HL-60/S4 treated with retinoic acid at 250 ng/mL for 4 days and 3 days (cell line): Measurements from ENCODE around the gene GTF2H4.
"Not testable (repeated sequence)": the region's sequence is repeated elsewhere in the genome, so short reads cannot be mapped to it uniquely, and the experiment has no call there.

Experiments used
- in situ Hi-C: fragments of 300-500 bp; cut with MboI; formaldehyde crosslinking; loops from 2 replicates; pipeline ENCODE4 v1.7.0; 2022; ENCODE audit warnings: low sequenced_read_pairs

GTF2H4 gene

DNA sequence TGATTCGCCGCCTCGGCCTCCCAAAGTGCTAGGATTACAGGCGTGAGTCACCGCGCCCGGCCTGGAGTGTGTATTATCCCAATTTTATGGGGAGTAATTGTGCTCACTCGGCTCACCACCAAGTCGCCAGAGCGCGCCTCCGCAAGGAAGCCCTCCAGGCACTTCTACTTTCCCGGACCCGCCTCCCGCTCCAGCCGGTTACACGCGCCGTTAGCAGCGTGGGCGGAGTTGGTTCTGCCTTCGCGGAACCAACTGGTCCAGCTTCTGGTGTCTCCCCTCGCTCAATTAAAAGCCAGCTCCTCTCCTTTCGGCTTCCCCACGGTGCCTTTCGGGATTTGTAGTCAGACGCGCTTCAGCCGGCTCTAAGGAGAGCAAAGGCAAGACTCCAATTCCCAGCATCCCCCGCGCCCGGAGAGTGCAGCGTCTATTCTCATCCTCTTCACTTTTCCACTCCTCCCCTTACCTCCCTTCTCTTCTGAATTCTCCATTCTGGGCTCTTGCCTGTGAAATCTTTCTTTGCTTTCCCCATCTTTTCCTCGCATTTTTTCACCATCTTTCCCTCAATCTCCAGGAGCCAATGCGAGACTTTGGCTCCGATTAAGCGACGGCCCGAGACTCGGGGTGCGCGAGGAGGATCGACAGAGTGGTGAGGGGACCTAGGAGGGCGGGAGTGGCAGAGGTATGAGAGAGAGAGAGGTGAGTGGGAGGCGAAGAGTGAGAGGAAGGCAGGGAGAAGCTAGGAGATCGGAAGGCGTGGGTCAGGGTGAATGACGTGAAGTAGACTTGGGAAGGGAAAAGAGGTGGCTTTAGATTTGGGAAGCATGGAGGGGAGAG, at the start of gene GTF2H4:
TSS of gene GTF2H4 (plus strand) at position 450 of the 834 bp plus-strand sequence.
- in situ Hi-C loops, result loop anchor here (25.0 kb wide), 1 partner anchor 179 kb away; no protein-coding TSS in a partner anchor

GRCh38 chr6:30859726-30860125, 48.3 kb upstream of the GTF2H4 start:
- in situ Hi-C loops, result not testable (repeated sequence)

DNA sequence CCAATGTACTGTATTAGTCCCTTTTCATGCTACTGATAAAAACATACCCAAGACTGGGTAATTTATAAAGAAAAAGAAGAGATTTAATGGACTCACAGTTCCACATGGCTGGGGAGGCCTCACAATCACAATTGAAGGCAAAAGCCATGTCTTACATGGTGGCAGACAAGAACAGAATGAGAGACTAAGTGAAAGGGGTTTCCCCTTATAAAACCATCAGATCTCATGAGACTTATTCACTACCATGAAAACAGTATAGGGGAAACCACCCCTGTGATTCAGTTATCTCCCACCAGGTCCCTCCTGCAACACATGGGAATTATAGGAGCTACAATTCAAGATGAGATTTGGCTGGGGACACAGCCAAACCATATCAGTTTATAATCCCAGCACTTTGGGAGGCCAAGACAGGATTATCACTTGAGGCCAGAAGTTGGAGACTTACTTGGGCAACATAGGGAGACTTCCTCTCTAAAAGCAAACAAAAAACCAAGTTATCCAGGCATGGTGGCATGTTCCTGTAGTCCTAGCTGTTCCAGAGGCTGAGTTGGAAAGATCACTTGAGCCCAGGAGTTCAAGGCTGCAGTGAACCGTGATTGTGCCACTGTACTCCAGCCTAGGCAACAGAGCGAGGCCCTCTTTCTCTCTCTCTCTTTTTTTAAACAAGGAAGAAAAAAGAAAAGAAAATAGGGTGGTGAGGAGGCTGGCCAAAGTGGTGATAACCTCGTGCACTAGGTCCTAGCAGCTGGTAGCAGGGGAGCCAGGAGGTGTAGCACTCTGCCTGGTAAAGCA, 46.6 kb upstream of the GTF2H4 start:
- in situ Hi-C loops, result no loop called here

GRCh38 chr6:30862156-30862875, 45.7 kb upstream of the GTF2H4 start:
- in situ Hi-C loops, result no loop called here

DNA sequence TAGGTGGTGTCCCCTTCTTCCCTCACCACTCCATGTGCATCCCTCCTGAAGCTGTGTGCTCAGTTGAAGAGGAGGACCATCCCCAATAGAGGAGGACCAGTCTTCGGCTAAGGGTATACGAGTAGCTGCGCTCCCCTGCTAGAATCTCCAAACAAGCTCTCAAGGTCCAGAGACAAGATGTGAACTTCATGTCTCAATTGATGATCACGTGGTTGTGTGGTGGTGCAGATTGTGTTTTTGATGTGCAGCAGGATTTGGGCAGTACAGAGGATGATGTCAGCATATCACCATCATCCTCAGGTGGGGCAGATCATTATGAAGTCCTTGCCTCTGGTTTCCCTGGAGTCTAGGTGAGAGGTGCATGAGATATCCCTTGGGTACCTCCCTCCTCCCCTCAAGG, 43.7 kb upstream of the GTF2H4 start:
- in situ Hi-C loops, result no loop called here

DNA sequence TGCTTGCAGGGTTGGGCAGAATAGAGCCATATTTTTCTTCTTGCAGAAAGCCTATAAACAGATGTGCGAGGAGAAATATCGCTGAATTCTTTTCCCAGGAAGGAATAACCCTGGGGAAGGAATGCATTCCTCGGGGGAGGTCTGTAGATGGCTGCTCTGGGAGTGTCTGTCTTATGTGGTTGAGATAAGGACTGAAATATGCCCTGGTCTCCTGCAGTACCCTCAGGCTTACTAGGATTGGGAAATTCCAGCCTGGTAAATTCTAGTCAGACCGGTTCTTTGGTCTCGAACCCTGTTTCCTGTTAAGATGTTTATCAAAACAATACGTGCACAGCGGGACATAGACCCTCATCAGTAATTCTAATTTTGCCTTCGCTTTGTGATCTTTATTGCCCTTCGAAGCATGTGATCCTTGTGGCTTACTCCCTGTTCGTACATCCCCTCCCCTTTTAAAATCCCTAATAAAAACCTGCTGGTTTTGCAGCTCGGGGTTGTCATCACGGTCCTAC, 38.7 kb upstream of the GTF2H4 start:
- in situ Hi-C loops, result not testable (repeated sequence)

DNA sequence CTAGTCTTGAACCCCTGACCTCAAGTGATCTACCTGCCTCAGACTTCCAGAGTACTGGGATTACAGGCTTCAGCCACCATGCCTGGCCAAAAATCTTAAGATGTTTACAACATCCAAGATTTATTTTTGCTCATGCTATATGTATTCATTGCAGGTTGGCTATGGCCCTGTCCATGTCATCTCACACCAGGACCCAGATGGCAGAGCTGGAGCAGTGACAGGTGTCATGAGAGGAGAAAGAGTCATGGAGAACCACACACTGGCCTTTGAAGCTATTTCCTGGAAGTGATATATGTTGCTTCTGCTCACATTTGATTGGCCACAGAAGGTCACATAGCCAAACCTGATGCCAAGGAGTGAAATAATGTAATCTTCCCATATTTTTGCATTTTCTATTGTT, 37.5 kb upstream of the GTF2H4 start:
- in situ Hi-C loops, result no loop called here

- in situ Hi-C loops, result no loop called here
Observed at GRCh38 chr6:30871592-30872183, 36.3 kb upstream of the GTF2H4 start.

- in situ Hi-C loops, result no loop called here
Observed at GRCh38 chr6:30873137-30873640, 34.8 kb upstream of the GTF2H4 start.

- in situ Hi-C loops, result not testable (repeated sequence)
Observed at GRCh38 chr6:30873795-30874194, 34.2 kb upstream of the GTF2H4 start.

- in situ Hi-C loops, result no loop called here
Observed at GRCh38 chr6:30875244-30876038, 32.6 kb upstream of the GTF2H4 start.

DNA sequence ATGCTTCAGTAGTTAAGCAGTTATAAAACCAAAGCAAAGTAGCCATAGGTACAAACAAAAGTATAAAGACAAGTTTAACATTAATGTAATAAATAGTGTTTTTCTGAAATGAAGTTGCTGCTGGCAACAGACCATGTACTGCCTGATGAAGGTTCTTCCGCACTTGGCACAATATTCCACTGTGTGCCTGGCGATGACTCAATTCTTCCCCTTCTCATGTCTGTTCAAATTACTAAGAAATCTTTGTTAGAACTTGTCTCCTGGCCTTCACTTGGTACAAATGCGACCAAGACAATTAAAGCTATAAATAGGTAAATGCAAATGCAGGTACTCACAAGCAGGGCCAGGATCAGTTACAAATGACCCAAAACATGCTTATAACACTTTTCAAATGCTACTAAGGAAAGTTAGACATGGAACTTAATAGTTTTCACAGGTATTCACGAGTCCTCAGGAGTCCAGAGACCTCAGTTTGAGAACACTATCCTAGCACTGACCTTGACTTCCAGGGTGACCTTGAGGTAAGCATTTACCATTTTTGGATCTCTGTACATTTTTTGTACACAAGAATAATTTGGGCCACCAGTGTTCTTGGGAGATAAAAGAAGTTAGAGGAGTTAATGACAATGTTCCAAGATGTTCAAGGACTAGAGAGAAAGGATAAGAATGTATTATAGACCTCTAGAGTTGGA, 31.8 kb upstream of the GTF2H4 start:
- in situ Hi-C loops, result no loop called here

DNA sequence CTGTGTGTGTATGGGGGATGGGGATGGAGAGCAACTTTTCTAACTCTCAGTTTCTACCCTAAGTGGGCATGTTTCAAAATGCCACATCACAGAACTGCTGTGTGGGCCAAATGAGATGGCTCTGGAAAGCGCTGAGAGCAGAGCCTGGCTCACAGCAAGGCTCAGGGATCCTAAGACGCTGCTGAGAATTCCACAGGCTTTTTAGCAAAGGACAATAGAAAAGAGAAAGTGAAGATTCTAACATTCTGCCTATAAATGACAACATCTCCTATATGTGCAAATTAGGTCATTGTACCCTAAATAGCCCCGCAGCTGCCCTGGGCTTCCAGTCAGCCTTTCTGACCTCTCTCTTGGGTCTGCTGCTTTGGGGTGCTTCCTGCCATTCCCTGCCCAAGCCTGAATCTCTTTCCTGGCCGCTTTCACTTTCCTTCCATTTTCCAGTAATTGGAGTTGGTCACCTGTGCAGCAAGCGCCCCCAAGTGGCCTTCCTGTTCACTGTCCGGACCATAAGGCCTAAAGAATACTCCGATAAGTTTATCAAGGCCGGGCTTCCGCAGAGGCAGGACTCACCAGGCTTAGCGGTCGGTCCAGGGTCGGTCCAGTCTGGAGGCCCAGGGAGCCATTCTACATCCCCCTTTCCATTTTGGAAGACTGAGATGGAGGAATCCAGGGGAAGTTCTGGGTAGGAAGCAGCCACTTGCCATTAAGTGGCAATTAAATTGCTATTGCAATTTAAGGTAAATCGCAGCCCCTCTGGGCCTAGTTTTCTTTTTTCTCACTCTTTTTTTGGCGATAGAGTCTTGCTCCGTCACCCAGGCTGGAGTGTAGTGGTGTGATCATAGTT, 30.4 kb upstream of the GTF2H4 start:
- in situ Hi-C loops, result no loop called here

- in situ Hi-C loops, result no loop called here
Observed at GRCh38 chr6:30879684-30880427, 28.2 kb upstream of the GTF2H4 start.

GRCh38 chr6:30880698-30881252, 27.2 kb upstream of the GTF2H4 start:
- in situ Hi-C loops, result no loop called here

GRCh38 chr6:30881392-30882203, 26.4 kb upstream of the GTF2H4 start:
- in situ Hi-C loops, result no loop called here
